Memory B cell (primary cell): Measurements from ENCODE around the gene WDR74.

Experiments used
- ATAC-seq: fragments of 150-1000 bp; cut with Tn5 transposase; 2 replicates; pipeline ENCODE4 v1.10.0; 2021; ENCODE audit warnings: low read depth, mild to moderate bottlenecking, moderate library complexity
- DNase-seq, 2 donors: peaks; one replicate each; pipeline ENCODE4 v3.0.0; 2022; ENCODE audit warnings: low spot score in 2 of 2
- H3K27ac Mint-ChIP-seq: one replicate; pipeline ENCODE4 v1.8.0; 2022; ENCODE audit warnings: mild to moderate bottlenecking, moderate library complexity, mixed read lengths
- H3K27me3 Mint-ChIP-seq: one replicate; pipeline ENCODE4 v1.8.0; 2022; ENCODE audit warnings: mixed read lengths
- H3K36me3 Mint-ChIP-seq: one replicate; pipeline ENCODE4 v1.8.0; 2022; ENCODE audit warnings: mild to moderate bottlenecking, mixed read lengths
- H3K4me1 Mint-ChIP-seq: one replicate; pipeline ENCODE4 v1.8.0; 2022; ENCODE audit warnings: mixed read lengths
- H3K4me3 Mint-ChIP-seq: one replicate; pipeline ENCODE4 v1.8.0; 2022; ENCODE audit warnings: mild to moderate bottlenecking, moderate library complexity, mixed read lengths
- H3K9me3 Mint-ChIP-seq: one replicate; pipeline ENCODE4 v1.8.0; 2022; ENCODE audit warnings: mixed read lengths

Gene WDR74

DNA sequence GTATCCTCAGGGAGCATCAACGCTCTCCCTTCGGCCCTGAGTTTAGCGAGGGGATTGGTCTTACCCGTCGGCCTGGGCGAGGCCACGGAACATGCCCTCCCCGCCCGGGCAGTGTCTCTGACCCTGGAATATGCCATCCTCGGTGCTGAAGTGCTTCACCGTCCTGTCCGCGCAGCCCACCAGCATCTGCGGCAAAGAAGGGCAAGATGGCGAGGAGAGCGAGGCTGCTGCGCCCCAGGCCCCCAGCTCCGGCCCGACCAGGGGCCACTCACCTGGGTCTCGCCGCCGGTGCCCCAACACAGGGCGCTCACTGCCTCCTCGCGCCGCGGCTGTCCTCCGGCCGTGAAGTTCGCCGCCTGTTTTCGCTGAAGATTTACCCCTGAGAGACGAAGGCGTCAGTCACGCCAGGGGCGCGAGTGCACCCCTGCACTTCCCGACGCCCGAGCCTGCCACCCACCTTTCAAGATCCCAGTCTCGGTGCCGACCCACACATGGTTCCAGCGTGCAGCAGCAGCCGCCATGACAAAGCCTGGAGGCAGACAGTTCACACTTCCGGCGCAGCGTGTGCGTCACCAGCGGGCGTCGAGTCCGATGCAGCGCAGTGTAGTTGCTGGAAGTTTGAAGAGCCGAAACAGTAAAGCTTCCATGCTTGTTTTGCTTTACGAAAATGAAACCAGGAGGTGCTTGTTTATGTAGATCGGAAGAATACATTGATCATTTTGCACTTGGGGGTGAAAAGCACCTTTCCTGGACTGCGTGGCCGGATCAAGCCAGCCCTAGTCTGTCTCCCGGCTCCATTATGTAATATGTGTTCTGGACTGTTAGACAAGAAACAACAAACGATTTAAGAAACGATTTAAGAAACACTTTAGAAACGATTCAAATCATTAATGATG is at the start of gene WDR74:
Gene WDR74 (minus strand): TSS at position 541 of the 896 bp plus-strand sequence. CDS start 20 bp downstream, at position 521.
- DNase-seq (peak; percentile 80 to 84), ATAC-seq (peak; percentile 52)
- no peak within 1 kb of the TSS for H3K27ac Mint-ChIP-seq
- peaks cover 17% of the 10 kb centered on the region for H3K4me1 Mint-ChIP-seq
- H3K4me3 Mint-ChIP-seq: no peak within 1 kb of the TSS
- H3K36me3 Mint-ChIP-seq: peaks cover 16% of the 10 kb centered on the region
- H3K27me3 Mint-ChIP-seq: no peaks in the 10 kb centered on the region
- H3K9me3 Mint-ChIP-seq: no peaks in the 10 kb centered on the region

DNA sequence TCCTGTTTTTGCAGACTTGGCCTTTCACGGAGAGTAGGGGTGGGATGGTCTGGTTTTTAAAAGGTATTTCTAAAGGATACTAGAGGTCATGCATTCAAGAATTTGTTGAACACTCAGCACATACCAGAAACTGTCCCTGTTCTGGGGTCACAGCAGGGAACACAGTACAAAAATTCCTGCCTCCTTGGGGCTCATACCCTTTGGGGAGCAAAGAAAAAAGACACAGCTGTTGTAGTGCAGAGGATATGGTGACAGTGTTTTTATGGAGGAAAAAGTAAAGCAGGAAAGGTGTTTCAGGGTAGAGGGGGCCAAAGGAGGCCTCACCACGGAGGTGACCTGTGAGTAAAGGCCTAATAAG is 49.7 kb upstream of the WDR74 start:
- Mint-ChIP-seq H3K4me3 (no peak overlapping the region), H3K4me1 (peaks cover 3% of the 10 kb centered on the region), H3K9me3 (no peaks in the 10 kb centered on the region), H3K27me3 (no peaks in the 10 kb centered on the region), H3K27ac (no peak overlapping the region), H3K36me3 (peaks cover 28% of the 10 kb centered on the region)
- DNase-seq (no peak), ATAC-seq (no peak)

DNA sequence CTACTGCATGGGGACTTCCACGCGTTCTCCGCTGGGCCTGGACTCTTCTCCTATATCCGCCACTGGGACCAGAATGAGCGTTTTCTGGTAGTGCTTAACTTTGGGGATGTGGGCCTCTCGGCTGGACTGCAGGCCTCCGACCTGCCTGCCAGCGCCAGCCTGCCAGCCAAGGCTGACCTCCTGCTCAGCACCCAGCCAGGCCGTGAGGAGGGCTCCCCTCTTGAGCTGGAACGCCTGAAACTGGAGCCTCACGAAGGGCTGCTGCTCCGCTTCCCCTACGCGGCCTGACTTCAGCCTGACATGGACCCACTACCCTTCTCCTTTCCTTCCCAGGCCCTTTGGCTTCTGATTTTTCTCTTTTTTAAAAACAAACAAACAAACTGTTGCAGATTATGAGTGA is 49.0 kb upstream of the WDR74 start:
- Mint-ChIP-seq H3K36me3 (peaks cover 33% of the 10 kb centered on the region), H3K9me3 (no peaks in the 10 kb centered on the region), H3K4me1 (peaks cover 8% of the 10 kb centered on the region), H3K27me3 (no peaks in the 10 kb centered on the region), H3K4me3 (no peak overlapping the region), H3K27ac (no peak overlapping the region)
- ATAC-seq (no peak), DNase-seq (no peak)

DNA sequence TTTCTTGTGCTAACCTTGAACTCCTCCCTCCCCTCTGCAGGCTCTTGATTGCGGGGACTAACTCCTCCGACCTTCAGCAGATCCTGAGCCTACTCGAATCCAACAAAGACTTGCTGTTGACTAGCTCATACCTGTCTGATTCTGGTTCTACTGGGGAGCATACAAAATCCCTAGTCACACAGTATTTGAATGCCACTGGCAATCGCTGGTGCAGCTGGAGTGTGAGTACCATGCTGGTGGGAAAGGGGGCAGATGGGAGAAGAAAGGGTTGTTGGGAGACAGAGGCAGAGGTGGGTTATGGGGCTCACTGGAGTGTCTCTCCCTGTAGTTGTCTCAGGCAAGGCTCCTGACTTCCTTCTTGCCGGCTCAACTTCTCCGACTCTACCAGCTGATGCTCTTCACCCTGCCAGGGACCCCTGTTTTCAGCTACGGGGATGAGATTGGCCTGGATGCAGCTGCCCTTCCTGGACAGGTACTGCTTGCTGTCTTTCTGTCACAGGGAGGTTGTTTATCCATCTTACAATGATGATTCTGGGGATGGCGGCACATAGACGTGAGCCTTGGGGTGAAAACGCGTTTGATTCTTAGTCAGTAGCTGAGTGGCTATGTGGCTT is 45.9 kb upstream of the WDR74 start:
- ATAC-seq: no peak
- no peak overlapping the region for H3K4me3 Mint-ChIP-seq

DNA sequence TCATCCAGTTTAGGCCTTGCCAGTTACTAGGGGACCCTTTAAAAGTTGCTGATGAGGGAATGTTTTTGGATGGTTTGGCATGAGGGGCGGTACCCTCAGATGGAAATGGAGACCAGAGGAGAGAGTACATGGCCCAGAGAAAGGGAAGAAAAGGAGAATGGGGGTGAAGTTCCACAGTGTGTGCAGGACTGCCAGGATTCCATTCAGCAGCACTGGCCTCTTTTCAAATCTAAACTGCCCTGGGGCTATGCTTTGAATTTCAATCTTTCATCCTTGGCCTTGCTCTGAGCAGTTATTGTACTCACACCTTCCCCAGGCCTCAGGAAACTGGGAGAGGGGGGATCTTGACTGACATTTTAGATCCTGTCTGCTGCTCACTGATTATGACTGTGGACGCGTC is 44.3 kb upstream of the WDR74 start:
- H3K27me3 Mint-ChIP-seq: no peaks in the 10 kb centered on the region
- H3K4me1 Mint-ChIP-seq: peaks cover 26% of the 10 kb centered on the region

More for the DNA sequence above, 45.9 kb upstream of the WDR74 start:
- Mint-ChIP-seq H3K27me3 (no peaks in the 10 kb centered on the region), H3K4me1 (peaks cover 20% of the 10 kb centered on the region), H3K27ac (no peak overlapping the region), H3K36me3 (peaks cover 42% of the 10 kb centered on the region), H3K9me3 (no peaks in the 10 kb centered on the region)
- DNase-seq: no peak

DNA sequence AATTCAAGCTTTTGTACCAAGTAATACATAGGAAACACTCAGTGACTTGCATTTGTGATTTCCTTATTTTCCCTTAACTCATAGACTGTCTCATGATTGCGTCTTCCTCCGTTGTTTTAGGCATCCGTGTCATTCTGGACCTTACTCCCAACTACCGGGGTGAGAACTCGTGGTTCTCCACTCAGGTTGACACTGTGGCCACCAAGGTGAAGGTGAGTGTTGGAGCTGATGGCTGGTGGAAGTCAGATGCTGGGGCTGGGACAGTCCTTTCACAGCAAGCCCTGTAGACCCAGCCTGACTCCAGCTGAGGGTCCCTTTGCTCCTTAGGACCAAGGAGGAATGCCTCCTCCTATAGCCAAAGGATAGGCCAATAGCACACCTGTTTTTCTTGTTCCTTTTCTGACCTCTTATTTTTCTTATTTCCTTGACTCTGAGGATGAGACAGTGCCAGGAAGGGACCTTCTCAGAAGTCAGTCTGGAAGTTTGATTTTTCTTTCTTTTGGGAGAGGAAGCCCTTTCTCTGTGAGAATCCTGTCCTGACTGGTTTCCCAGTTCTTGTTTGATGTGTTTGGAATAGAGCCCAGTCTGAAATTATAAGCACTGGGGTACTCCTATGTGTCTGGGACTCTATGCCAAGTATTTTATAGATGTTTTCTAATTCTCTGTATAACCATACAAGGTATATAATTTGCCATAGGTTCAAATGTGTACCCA is 43.6 kb upstream of the WDR74 start:
- H3K9me3 Mint-ChIP-seq: no peaks in the 10 kb centered on the region
- H3K4me1 Mint-ChIP-seq: peaks cover 26% of the 10 kb centered on the region
- ATAC-seq (no peak), DNase-seq (no peak)
- H3K27me3 Mint-ChIP-seq: no peaks in the 10 kb centered on the region
- peaks cover 30% of the 10 kb centered on the region for H3K36me3 Mint-ChIP-seq
- H3K4me3 Mint-ChIP-seq: peak overlapping the region; percentile 100
- peak overlapping the region; percentile 95 for H3K27ac Mint-ChIP-seq

More for the DNA sequence above, 44.3 kb upstream of the WDR74 start:
- DNase-seq: no peak
- Mint-ChIP-seq H3K9me3 (no peaks in the 10 kb centered on the region), H3K27ac (peak overlapping the region; percentile 95), H3K36me3 (peaks cover 32% of the 10 kb centered on the region), H3K4me3 (no peak overlapping the region)
- ATAC-seq: no peak

DNA sequence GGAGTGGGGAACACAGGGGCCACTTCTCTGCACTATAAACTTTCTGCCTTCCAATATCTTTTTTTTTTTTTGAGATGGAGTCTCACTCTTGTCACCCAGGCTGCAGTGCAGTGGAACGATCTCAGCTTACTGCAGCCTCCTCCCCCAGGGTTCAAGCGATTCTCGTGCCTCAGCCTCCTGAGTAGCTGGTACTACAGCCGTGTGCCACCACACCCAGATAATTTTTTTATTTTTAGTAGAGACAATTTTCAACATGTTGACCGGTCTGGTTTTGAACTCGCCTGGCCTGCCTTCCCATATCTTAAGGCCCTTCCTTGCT is 43.0 kb upstream of the WDR74 start:
- H3K27ac Mint-ChIP-seq: peak overlapping the region; percentile 95
- DNase-seq (no peak), ATAC-seq (no peak)
- peaks cover 26% of the 10 kb centered on the region for H3K4me1 Mint-ChIP-seq
- H3K36me3 Mint-ChIP-seq: peaks cover 28% of the 10 kb centered on the region
- no peaks in the 10 kb centered on the region for H3K27me3 Mint-ChIP-seq
- H3K9me3 Mint-ChIP-seq: no peaks in the 10 kb centered on the region
- H3K4me3 Mint-ChIP-seq: peak overlapping the region; percentile 100

DNA sequence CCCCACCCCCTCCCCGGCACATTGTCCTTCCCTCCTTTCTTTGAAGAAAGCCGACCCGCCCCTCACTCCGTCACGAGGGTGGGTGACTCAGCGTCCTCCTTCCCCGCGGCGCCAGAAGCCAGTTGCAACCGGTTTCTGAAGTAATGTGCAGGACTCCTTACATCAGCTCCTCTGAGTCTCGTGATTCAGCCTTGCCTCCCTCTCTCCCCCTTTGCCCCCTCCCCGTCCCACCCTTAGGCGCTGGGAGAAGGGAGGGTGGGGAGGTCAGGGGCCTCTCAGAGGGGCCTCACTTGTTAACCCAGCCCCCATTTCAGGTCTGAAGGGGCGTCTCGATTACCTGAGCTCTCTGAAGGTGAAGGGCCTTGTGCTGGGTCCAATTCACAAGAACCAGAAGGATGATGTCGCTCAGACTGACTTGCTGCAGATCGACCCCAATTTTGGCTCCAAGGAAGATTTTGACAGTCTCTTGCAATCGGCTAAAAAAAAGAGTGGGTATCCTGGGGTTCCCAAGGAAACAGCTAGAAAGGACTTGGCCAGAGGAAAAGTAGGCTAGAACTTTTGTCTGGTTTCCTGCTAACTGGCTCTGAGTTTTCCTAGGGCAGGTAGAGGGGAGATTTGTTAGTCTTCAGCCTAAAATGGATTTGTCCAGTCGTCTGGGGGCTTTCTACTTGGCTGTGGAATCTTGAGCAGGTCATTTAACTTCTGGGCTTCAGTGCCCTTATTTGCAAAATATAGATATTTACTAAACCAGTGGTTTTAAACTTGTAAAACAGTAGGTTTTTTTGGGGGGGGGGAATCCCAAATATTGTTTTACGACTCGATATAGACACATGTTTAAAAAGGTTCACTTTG is 42.4 kb upstream of the WDR74 start:
- Mint-ChIP-seq H3K9me3 (no peaks in the 10 kb centered on the region), H3K27ac (peak overlapping the region; percentile 95), H3K27me3 (no peaks in the 10 kb centered on the region), H3K36me3 (peaks cover 27% of the 10 kb centered on the region), H3K4me3 (peak overlapping the region; percentile 100), H3K4me1 (peaks cover 26% of the 10 kb centered on the region)
- peak; percentile 62 for ATAC-seq
- peak in 1 of 2 donors; percentile 28 for DNase-seq

DNA sequence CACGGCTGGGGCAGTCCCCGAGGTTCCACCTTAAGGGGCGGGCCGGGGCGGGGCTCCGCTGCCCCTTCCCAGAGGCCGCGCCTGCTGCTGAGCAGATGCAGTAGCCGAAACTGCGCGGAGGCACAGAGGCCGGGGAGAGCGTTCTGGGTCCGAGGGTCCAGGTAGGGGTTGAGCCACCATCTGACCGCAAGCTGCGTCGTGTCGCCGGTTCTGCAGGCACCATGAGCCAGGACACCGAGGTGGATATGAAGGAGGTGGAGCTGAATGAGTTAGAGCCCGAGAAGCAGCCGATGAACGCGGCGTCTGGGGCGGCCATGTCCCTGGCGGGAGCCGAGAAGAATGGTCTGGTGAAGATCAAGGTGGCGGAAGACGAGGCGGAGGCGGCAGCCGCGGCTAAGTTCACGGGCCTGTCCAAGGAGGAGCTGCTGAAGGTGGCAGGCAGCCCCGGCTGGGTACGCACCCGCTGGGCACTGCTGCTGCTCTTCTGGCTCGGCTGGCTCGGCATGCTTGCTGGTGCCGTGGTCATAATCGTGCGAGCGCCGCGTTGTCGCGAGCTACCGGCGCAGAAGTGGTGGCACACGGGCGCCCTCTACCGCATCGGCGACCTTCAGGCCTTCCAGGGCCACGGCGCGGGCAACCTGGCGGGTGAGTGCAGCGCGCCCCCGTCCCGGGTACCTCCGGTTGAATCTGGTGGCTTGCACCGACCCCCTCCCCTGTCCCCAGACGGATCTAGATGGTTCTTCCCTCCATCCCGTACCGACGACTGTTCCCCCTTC is 41.6 kb upstream of the WDR74 start, which contains the start of gene SLC3A2:
Gene SLC3A2 (plus strand): TSS at position 94 of the 776 bp plus-strand sequence. CDS start 128 bp downstream, at position 222.
- DNase-seq: peak; percentile 84 to 88
- peak; percentile 79 for ATAC-seq
- Mint-ChIP-seq H3K36me3 (peaks cover 27% of the 10 kb centered on the region), H3K9me3 (no peaks in the 10 kb centered on the region), H3K27ac (peak within 1 kb of the TSS; percentile 95), H3K4me1 (peaks cover 26% of the 10 kb centered on the region), H3K4me3 (peak within 1 kb of the TSS; percentile 100), H3K27me3 (no peaks in the 10 kb centered on the region)

DNA sequence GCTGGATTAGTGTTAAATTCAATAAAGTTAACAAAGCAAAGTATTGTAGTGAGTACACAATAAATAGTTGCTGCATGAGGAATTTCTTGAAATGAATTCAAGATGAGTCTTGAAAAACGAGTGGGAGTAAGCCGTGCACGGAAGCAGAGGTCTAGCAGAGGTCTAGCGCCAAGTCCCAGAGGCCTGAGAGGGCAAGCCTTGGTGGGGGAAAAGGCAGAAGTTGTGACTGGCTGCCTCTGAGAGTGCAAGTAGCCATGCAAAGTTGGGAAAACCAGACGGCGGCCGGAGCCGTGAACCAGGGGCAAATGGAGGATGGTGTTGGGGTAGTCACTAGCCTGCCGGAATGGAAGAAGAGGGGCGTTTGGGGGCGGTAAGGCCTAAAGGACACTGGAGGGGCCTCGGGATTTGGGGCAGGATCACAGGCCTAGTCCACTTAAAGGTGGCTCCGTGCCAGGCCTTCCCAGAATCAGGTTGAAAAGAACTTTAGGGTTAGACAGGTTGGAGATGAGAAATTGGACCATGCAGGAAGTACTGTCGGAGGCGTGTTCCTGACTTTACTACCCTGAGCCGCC is 40.9 kb upstream of the WDR74 start:
- H3K4me1 Mint-ChIP-seq: peaks cover 26% of the 10 kb centered on the region
- peaks cover 24% of the 10 kb centered on the region for H3K36me3 Mint-ChIP-seq
- H3K9me3 Mint-ChIP-seq: no peaks in the 10 kb centered on the region
- ATAC-seq (no peak), DNase-seq (no peak)
- peak overlapping the region; percentile 100 for H3K4me3 Mint-ChIP-seq
- peak overlapping the region; percentile 95 for H3K27ac Mint-ChIP-seq
- H3K27me3 Mint-ChIP-seq: no peaks in the 10 kb centered on the region

DNA sequence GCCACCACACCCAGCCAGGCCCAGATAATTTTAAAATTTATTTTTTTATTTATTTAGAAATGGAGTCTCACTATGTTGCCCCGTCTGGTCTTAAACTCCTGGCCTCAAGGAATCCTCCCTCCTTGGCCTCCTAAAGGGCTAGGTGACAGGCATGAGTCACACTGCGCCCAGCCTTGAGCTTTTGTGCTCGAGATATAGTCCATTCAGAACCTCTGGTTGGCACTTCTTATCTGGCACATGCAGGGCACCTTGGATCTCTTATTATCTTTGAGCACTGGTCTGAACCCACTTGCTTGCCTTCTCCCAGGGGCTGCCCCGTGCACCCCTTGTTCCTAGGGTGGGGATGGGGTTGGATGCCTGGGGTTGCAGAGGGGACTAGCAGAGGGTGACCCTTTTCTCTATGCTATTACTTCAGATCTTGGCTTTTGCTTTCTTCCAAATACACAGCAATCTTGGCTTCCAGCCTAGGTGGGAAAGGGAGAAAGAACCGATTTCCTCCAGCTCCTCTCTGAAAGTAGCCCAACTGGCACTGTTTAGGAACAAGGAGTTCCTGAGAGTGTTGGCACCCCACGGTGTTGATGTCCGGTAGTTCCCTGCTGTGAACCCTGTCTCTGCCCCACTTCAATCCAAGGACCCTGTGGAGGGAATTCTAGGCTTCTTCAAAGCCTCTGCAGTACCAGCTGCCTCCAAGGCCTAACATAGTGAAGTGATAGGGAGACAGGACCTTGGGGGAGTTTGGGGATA is 40.0 kb upstream of the WDR74 start:
- Mint-ChIP-seq H3K36me3 (peaks cover 19% of the 10 kb centered on the region), H3K27ac (peak overlapping the region; percentile 95)

DNA sequence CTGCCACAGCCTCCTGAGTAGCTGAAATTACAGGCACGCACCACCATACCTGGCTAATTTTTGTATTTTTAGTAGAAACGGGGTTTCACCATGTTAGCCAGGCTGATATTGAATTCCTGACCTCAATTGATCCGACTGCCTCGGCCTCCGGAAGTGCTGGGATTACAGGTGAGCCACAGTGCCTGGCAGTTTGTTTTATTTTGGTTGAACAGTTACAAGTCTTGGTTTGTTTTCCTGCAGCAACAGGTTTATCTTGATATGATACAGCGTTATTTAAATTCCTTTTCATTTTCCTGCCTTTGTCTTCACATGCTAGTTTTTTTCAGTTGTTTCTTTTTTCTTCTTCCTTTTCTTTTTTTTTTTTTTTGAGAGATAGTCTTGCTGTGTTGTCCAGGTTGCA is 37.3 kb upstream of the WDR74 start:
- Mint-ChIP-seq H3K4me1 (peaks cover 10% of the 10 kb centered on the region), H3K27me3 (no peaks in the 10 kb centered on the region), H3K4me3 (no peak overlapping the region), H3K36me3 (peaks cover 2% of the 10 kb centered on the region), H3K27ac (peak overlapping the region; percentile 23), H3K9me3 (no peaks in the 10 kb centered on the region)
- ATAC-seq (no peak), DNase-seq (no peak)

More for the DNA sequence above, 40.0 kb upstream of the WDR74 start:
- no peaks in the 10 kb centered on the region for H3K27me3 Mint-ChIP-seq
- peaks cover 26% of the 10 kb centered on the region for H3K4me1 Mint-ChIP-seq
- no peaks in the 10 kb centered on the region for H3K9me3 Mint-ChIP-seq
- ATAC-seq: no peak
- no peak for DNase-seq
- peak overlapping the region; percentile 100 for H3K4me3 Mint-ChIP-seq
